Heart right ventricle (tissue), 16 donors: ENCODE data around the gene LAMA2. TPM values are rescaled to one million over a fixed set of nuclear protein-coding genes. Genes with fewer than 3 reads are reported as not detected.

Experiments
- ATAC-seq, 8 donors: fragments of 200-7000 bp; cut with Tn5 transposase; one replicate each; pipeline ENCODE4 v1.9.1; 2020; ENCODE audit warnings: mild to moderate bottlenecking in 8 of 8, moderate library complexity in 8 of 8, moderate number of reproducible peaks in 1 of 8
- DNase-seq, 2 donors: peaks; one replicate each; pipeline ENCODE4 v3.0.0-alpha.2; 2020
- H3K27ac ChIP-seq, 10 donors: fragments of 200-600 bp; sonication (generic) in 2 of 10; one replicate each; pipeline versions ENCODE4 v1.5.0 to v1.8.0; 2020 to 2022; ENCODE audit warnings: mild to moderate bottlenecking in 3 of 10
- H3K27me3 ChIP-seq, 7 donors: fragments of 200-600 bp; one replicate each; pipeline ENCODE4 v1.8.0; 2021 to 2022; ENCODE audit warnings: mild to moderate bottlenecking in 2 of 7
- H3K36me3 ChIP-seq, 9 donors: fragments of 200-600 bp; sonication (generic) in 1 of 9; one replicate each; pipeline versions ENCODE4 v1.5.0 to v1.8.0; 2020 to 2022; ENCODE audit warnings: mild to moderate bottlenecking in 2 of 9
- H3K4me1 ChIP-seq, 9 donors: fragments of 200-600 bp; sonication (generic) in 1 of 9; one replicate each; pipeline versions ENCODE4 v1.5.0 to v1.8.0; 2020 to 2022; ENCODE audit warnings: mild to moderate bottlenecking in 4 of 9
- H3K4me3 ChIP-seq, 10 donors: fragments of 200-600 bp; sonication (generic) in 2 of 10; one replicate each; pipeline versions ENCODE4 v1.5.0 to v1.8.0; 2020 to 2022; ENCODE audit warnings: mild to moderate bottlenecking in 7 of 10, moderate library complexity in 2 of 10
- H3K9me3 ChIP-seq, 11 donors: fragments of 200-600 bp in 10 of 11; sonication (generic) in 2 of 11; one replicate each; pipeline versions ENCODE4 v1.5.0 to v1.8.0; 2013 to 2022; ENCODE audit warnings: mild to moderate bottlenecking in 2 of 11, control low read depth in 1 of 11, moderate library complexity in 1 of 11
- CTCF ChIP-seq, 9 donors: fragments of 200-600 bp; sonication (generic) in 2 of 9; IDR thresholded peaks; one replicate each; pipeline versions ENCODE4 v1.5.0 to v1.8.0; 2021 to 2022; ENCODE audit warnings: antibody characterized with exemption in 9 of 9, mild to moderate bottlenecking in 5 of 9, moderate library complexity in 1 of 9
- WGBS, 2 donors: extraction: QIAGEN DNeasy Blood & Tissue Kit; methylation state at CpG; one replicate each; pipeline ENCODE4 v1.1.7; 2013; ENCODE audit warnings: inconsistent platforms in 1 of 2; 5-methylcytosine and 5-hydroxymethylcytosine counted together
- intact Hi-C, 10 donors: fragments of 100-400 bp; cut with DNase I; formaldehyde crosslinking; loops; one replicate each; pipeline versions ENCODE4 v1.11.1 to v1.14.2; 2022
- polyA plus RNA-seq, 2 donors: library from polyadenylated mRNA; stranded (reverse); fragments of 200-250 nt; gene quantifications; one replicate each; pipeline ENCODE4 v1.2.3, GENCODE V29; 2013
- total RNA-seq, 10 donors: library from RNA; stranded (reverse); fragmentation: NEBNext Ultra II Directional in 3 of 10; extraction: Animal tissue kit (Norgen Biotek cat#: 25700) in 3 of 10; gene quantifications; one replicate each; pipeline versions ENCODE4 v1.2.1 to v1.2.4, GENCODE V29; 2021 to 2023
- donor health status: Arrhythmogenic right ventricular cardiomyopathy.
- donor health status: ischemic (EF 13 %, LVEDD 7.1; RV severe dilation, severe dysfunction).
- donor health status: healthy with polysubstance abuse.
- donor health status: DM: no; HTN: yes; CAD: no.
- donor health status: DM: no; HTN: no; CAD: no.
- donor health status: ischemic (EF 25% LVEDD 6.9; RV normal size, moderate dysfunction).
- donor health status: ischemic (EF 25% LVEDD 5.7; RV mildly dilated, moderate dysfunction).
- donor health status: healthy.
- donor health status: DM: yes; HTN: yes; CAD: no.
- donor health status: Ischemic cardiomyopathy.
- donor health status: ischemic (EF 35%, LVEDD 5.7; RV mildly dilated, moderate dysfunction).
- donor health status: nonischemic (EF 11% LVEDD 7.7; RV severe dilation, severe dysfunction).
- donor health status: DM: yes; HTN: yes; CAD: no.
- donor health status: PGD.
- donor health status: ischemic (EF 29% LVEDD 5.4; RV normal size, mild dysfunction).
- donor health status: nonischemic (EF 23%, LVEDD 6.1; RV moderate dilation, normal function).

LAMA2 gene
- total and polyA plus RNA-seq, 12 donors, result 31.1 to 293 (median 223) TPM

GRCh38 chr6:129276461-129276860, 393.5 kb downstream of the LAMA2 start:
- no peak for DNase-seq

GRCh38 chr6:129276986-129277385, 394.0 kb downstream of the LAMA2 start:
- TF ChIP-seq CTCF (IDR thresholded peaks at IDR 0.05), result no peak
- H3K4me3 ChIP-seq, result no peak overlapping the region
- 36 to 43% methylated on average over 4 of the region's 4 CpGs for WGBS, 2 donors
- DNase-seq (no peak), ATAC-seq (peak in 5 of 8 donors; percentile 16 to 47 (median 31))
- H3K9me3 ChIP-seq, result no peaks in the 10 kb centered on the region
- peaks cover 0 to 74% (median 0%) of the 10 kb centered on the region in 9 donors for H3K36me3 ChIP-seq
- no peaks in the 10 kb centered on the region for H3K27me3 ChIP-seq
- peaks cover 8 to 41% (median 25%) of the 10 kb centered on the region in 9 donors for H3K4me1 ChIP-seq
- H3K27ac ChIP-seq, result peak overlapping the region in 3 of 10 donors; percentile 22 to 37 (median 28)
- intact Hi-C loops, result no loop called here

More at GRCh38 chr6:129276461-129276860, 393.5 kb downstream of the LAMA2 start:
- 69 to 77% methylated on average over 1 of the region's 1 CpG for WGBS, 2 donors
- Histone ChIP-seq H3K4me1 (peaks cover 8 to 38% (median 22%) of the 10 kb centered on the region in 9 donors), H3K9me3 (no peaks in the 10 kb centered on the region), H3K4me3 (no peak overlapping the region), H3K27me3 (no peaks in the 10 kb centered on the region), H3K27ac (peak overlapping the region in 3 of 10 donors; percentile 7 to 37 (median 28)), H3K36me3 (peaks cover 0 to 77% (median 0%) of the 10 kb centered on the region in 9 donors)
- TF ChIP-seq CTCF (IDR thresholded peaks at IDR 0.05), result no peak
- intact Hi-C loops, result no loop called here
- no peak for ATAC-seq

- no peak overlapping the region for H3K4me3 ChIP-seq
- peak overlapping the region in 3 of 10 donors; percentile 1 to 47 (median 8) for H3K27ac ChIP-seq
- H3K9me3 ChIP-seq, result no peaks in the 10 kb centered on the region
- DNase-seq, result no peak
- no peaks in the 10 kb centered on the region for H3K27me3 ChIP-seq
- WGBS, 2 donors, result 79 to 82% methylated on average over 11 of the region's 11 CpGs
- peak in 7 of 8 donors; percentile 25 to 58 (median 44) for ATAC-seq
- H3K36me3 ChIP-seq, result peaks cover 0 to 48% (median 0%) of the 10 kb centered on the region in 9 donors
- no peak for TF ChIP-seq CTCF (IDR thresholded peaks at IDR 0.05)
- intact Hi-C loops, result no loop called here
- peaks cover 8 to 56% (median 36%) of the 10 kb centered on the region in 9 donors for H3K4me1 ChIP-seq
Observed at GRCh38 chr6:129279343-129280292, 396.7 kb downstream of the LAMA2 start.

- Histone ChIP-seq H3K27me3 (no peaks in the 10 kb centered on the region), H3K36me3 (peaks cover 0 to 42% (median 0%) of the 10 kb centered on the region in 9 donors), H3K27ac (peak overlapping the region in 4 of 10 donors; percentile 5 to 47 (median 12)), H3K4me1 (peaks cover 8 to 60% (median 36%) of the 10 kb centered on the region in 9 donors), H3K4me3 (no peak overlapping the region), H3K9me3 (no peaks in the 10 kb centered on the region)
- TF ChIP-seq CTCF (IDR thresholded peaks at IDR 0.05), result no peak
- intact Hi-C loops, result no loop called here
- DNase-seq, result no peak
- ATAC-seq, result no peak
Observed at GRCh38 chr6:129280293-129280644, 397.3 kb downstream of the LAMA2 start.
